ENCODE results near the gene TNFAIP6.

DNA sequence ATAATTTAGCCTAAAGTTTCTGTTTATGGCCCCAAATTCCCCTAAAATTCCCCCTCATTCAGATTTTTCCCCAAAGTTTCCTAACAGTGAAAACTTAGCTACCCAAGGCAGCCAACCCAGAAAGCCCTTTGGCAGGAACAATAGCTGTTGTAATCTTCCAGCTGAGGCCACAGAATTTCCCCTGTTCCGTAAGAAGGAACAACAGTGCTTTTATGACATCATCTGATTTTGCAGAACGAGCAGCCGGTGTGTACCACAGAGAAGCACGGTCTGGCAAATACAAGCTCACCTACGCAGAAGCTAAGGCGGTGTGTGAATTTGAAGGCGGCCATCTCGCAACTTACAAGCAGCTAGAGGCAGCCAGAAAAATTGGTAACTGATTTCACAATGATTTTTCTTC lies 6.3 kb downstream of the TNFAIP6 start:
- no peak for TF ChIP-seq ZNF366 (tag by site-specific recombination; conservative IDR thresholded peaks at IDR 0.05)
- TF ChIP-seq ZFP3 (tag by site-specific recombination; IDR thresholded peaks at IDR 0.05; ENCODE audit: low read depth), result no peak
- TF ChIP-seq CTCF (tag by site-specific recombination; IDR thresholded peaks at IDR 0.05), result no peak
- no peak for TF ChIP-seq SALL2 (tag by site-specific recombination; IDR thresholded peaks at IDR 0.05; ENCODE audit: borderline replicate concordance)
- no peak for TF ChIP-seq TCF7L2 (IDR thresholded peaks at IDR 0.05; ENCODE audit: borderline replicate concordance, low read depth, low read length)
- no peak for TF ChIP-seq ZXDB (tag by site-specific recombination; IDR thresholded peaks at IDR 0.05)
- TF ChIP-seq GLI4 (tag by site-specific recombination; IDR thresholded peaks at IDR 0.05), result no peak
- no peak for TF ChIP-seq ZBTB17 (tag by site-specific recombination; IDR thresholded peaks at IDR 0.05)
- TF ChIP-seq YY1 (tag by site-specific recombination; IDR thresholded peaks at IDR 0.05), result no peak
- TF ChIP-seq, protein P1, sequence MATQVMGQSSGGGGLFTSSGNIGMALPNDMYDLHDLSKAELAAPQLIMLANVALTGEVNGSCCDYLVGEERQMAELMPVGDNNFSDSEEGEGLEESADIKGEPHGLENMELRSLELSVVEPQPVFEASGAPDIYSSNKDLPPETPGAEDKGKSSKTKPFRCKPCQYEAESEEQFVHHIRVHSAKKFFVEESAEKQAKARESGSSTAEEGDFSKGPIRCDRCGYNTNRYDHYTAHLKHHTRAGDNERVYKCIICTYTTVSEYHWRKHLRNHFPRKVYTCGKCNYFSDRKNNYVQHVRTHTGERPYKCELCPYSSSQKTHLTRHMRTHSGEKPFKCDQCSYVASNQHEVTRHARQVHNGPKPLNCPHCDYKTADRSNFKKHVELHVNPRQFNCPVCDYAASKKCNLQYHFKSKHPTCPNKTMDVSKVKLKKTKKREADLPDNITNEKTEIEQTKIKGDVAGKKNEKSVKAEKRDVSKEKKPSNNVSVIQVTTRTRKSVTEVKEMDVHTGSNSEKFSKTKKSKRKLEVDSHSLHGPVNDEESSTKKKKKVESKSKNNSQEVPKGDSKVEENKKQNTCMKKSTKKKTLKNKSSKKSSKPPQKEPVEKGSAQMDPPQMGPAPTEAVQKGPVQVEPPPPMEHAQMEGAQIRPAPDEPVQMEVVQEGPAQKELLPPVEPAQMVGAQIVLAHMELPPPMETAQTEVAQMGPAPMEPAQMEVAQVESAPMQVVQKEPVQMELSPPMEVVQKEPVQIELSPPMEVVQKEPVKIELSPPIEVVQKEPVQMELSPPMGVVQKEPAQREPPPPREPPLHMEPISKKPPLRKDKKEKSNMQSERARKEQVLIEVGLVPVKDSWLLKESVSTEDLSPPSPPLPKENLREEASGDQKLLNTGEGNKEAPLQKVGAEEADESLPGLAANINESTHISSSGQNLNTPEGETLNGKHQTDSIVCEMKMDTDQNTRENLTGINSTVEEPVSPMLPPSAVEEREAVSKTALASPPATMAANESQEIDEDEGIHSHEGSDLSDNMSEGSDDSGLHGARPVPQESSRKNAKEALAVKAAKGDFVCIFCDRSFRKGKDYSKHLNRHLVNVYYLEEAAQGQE (tag by site-specific recombination; IDR thresholded peaks at IDR 0.05), result no peak
- TF ChIP-seq, protein P2, sequence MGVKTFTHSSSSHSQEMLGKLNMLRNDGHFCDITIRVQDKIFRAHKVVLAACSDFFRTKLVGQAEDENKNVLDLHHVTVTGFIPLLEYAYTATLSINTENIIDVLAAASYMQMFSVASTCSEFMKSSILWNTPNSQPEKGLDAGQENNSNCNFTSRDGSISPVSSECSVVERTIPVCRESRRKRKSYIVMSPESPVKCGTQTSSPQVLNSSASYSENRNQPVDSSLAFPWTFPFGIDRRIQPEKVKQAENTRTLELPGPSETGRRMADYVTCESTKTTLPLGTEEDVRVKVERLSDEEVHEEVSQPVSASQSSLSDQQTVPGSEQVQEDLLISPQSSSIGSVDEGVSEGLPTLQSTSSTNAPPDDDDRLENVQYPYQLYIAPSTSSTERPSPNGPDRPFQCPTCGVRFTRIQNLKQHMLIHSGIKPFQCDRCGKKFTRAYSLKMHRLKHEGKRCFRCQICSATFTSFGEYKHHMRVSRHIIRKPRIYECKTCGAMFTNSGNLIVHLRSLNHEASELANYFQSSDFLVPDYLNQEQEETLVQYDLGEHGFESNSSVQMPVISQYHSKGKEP (tag by site-specific recombination; IDR thresholded peaks at IDR 0.05), result no peak
